K562 (cell line): ENCODE data around the gene MCOLN2. TPM values are rescaled to one million over a fixed set of nuclear protein-coding genes. Genes with fewer than 3 reads are reported as not detected.

ENCODE experiments used
- ATAC-seq: fragments of 200-7000 bp; cut with Tn5 transposase; 3 replicates; pipeline ENCODE4 v1.9.1; 2020; ENCODE audit warnings: moderate library complexity
- BruUV-seq: library from RNA; stranded (reverse); fragments of 400-500 nt; replicated peaks from 2 replicates; lab custom pipeline; 2021; lab: Mats Ljungman, UMichigan
- CTCF ChIA-PET: fragments of 300-600 bp; formaldehyde crosslinking; extraction: SDS; loops from one replicate; lab custom pipeline; 2021; ENCODE audit warnings: low intra/inter-chr PET ratio; lab: Yijun Ruan, JAX
- POLR2A ChIA-PET: fragments of 300-600, 350-650 bp; sonication (Branson Sonifier 250); formaldehyde crosslinking; extraction: SDS; loops from one replicate; lab custom pipeline; 2021; ENCODE audit warnings: antibody characterized with exemption, inconsistent platforms; lab: Yijun Ruan, JAX
- DNase-seq, 4 experiments: peaks; one replicate each; pipeline versions ENCODE4 v3.0.0 to v3.0.0-alpha.2; 2011 to 2018; ENCODE audit warnings: low spot score in 3 of 4, mixed read lengths in 3 of 4; ENCODE audit errors: extremely low read depth in 1 of 4
- FAIRE-seq: peaks from 2 replicates; lab custom pipeline; 2011; peaks lifted over from hg19 to GRCh38; lab: Jason Lieb, UNC
- H2AFZ ChIP-seq: 2 replicates; pipeline ENCODE4 v1.6.0; 2011; ENCODE audit warnings: low read depth, low read length, control low read depth, inconsistent platforms
- H3K27ac ChIP-seq: fragments of 200-600 bp; 3 replicates; pipeline ENCODE4 v1.8.0; 2011; ENCODE audit warnings: low read depth, mild to moderate bottlenecking, control low read depth, inconsistent platforms, low read length, moderate library complexity, mixed read lengths; ENCODE audit errors: extremely low read depth
- H3K27me3 ChIP-seq, 2 experiments: fragments of 300-600 bp in 1 of 2; 2 replicates in 1 of 2; 3 replicates in 1 of 2; pipeline versions ENCODE4 v1.6.0 to v1.8.0; 2011; ENCODE audit warnings: inconsistent platforms in 2 of 2, low read length in 2 of 2, mild to moderate bottlenecking in 1 of 2, mixed read lengths in 1 of 2, moderate library complexity in 1 of 2; ENCODE audit not compliant: control insufficient read depth in 2 of 2, insufficient read depth in 2 of 2
- H3K36me3 ChIP-seq: fragments of 300-600 bp; 3 replicates; pipeline ENCODE4 v1.8.0; 2011; ENCODE audit warnings: mild to moderate bottlenecking, low read length, inconsistent platforms; ENCODE audit not compliant: control insufficient read depth, insufficient read depth
- H3K4me1 ChIP-seq, 2 experiments: fragments of 200-600 bp in 1 of 2; replicated peaks in 1 of 2; 2 replicates in 1 of 2; 3 replicates in 1 of 2; pipeline versions ENCODE4 v1.5.1 to v1.8.0; 2011; ENCODE audit warnings: inconsistent platforms in 2 of 2, low read length in 2 of 2, mild to moderate bottlenecking in 1 of 2, mixed read lengths in 1 of 2, moderate library complexity in 1 of 2; ENCODE audit not compliant: control insufficient read depth in 2 of 2, insufficient read depth in 2 of 2
- H3K4me2 ChIP-seq: 2 replicates; pipeline ENCODE4 v1.6.1; 2011; ENCODE audit warnings: low read length, control low read depth, inconsistent platforms, mixed read lengths; ENCODE audit not compliant: insufficient read depth
- H3K4me3 ChIP-seq: fragments of 200-600 bp; sonication (generic), shearing (Covaris generic); 2 replicates; pipeline ENCODE4 v1.5.1; 2016; ENCODE audit warnings: control low read depth, inconsistent platforms
- H3K79me2 ChIP-seq: fragments of 200-600 bp; 3 replicates; pipeline ENCODE4 v1.8.0; 2011; ENCODE audit warnings: low read length, inconsistent platforms; ENCODE audit not compliant: control insufficient read depth, insufficient read depth
- H3K9ac ChIP-seq, 2 experiments: 2 replicates each; pipeline versions ENCODE4 v1.6.0 to v1.6.1; 2011; ENCODE audit warnings: low read depth in 2 of 2, low read length in 2 of 2, control low read depth in 1 of 2, inconsistent platforms in 1 of 2, mild to moderate bottlenecking in 1 of 2, mixed read lengths in 1 of 2; ENCODE audit not compliant: insufficient read depth in 1 of 2
- H3K9me1 ChIP-seq: one replicate; pipeline ENCODE4 v1.6.0; 2011; ENCODE audit warnings: inconsistent platforms, mild to moderate bottlenecking, low read length, moderate library complexity; ENCODE audit not compliant: control insufficient read depth, insufficient read depth
- H3K9me3 ChIP-seq: replicated peaks from 2 replicates; pipeline ENCODE4 v1.5.1; 2011; ENCODE audit warnings: low read depth, low read length, inconsistent platforms; ENCODE audit not compliant: control insufficient read depth, insufficient read depth
- H4K20me1 ChIP-seq: replicated peaks from 2 replicates; pipeline ENCODE4 v1.6.1; 2011; ENCODE audit warnings: low read length, inconsistent platforms, mixed read lengths; ENCODE audit not compliant: control insufficient read depth, insufficient read depth
- CCAR2 ChIP-seq: fragments of 200-400 bp; formaldehyde crosslinking; IDR thresholded peaks from 2 replicates; pipeline ENCODE4 v1.6.1; 2017; ENCODE audit warnings: mild to moderate bottlenecking, low read depth, low read length
- DMBX1 ChIP-seq: fragments of 250-450 bp; sonication (Bioruptor Pico); IDR thresholded peaks from 2 replicates; pipeline ENCODE4 v1.8.0; 2022; ENCODE audit warnings: inconsistent platforms, mild to moderate bottlenecking, moderate library complexity, borderline replicate concordance
- HSF4 ChIP-seq: fragments of 250-450 bp; sonication (Bioruptor Pico); IDR thresholded peaks from 2 replicates; pipeline ENCODE4 v2.1.2; 2022; ENCODE audit warnings: mild to moderate bottlenecking, moderate library complexity, borderline replicate concordance
- MCM5 ChIP-seq: fragments of 450-650 bp; IDR thresholded peaks from 2 replicates; pipeline ENCODE4 v1.6.1; 2016; ENCODE audit warnings: low read depth
- MYBL2 ChIP-seq, 2 experiments: fragments of 450-650 bp in 1 of 2; sonication (generic) in 1 of 2; formaldehyde crosslinking in 1 of 2; IDR thresholded peaks; 2 replicates each; pipeline versions ENCODE4 v1.6.1 to v1.8.1; 2017 to 2022; ENCODE audit warnings: borderline replicate concordance in 1 of 2, inconsistent platforms in 1 of 2, low read depth in 1 of 2, mild to moderate bottlenecking in 1 of 2, missing genetic modification reagents in 1 of 2, moderate library complexity in 1 of 2
- NR4A1 ChIP-seq, 2 experiments: fragments of 250-450 bp in 1 of 2; fragments of 450-650 bp in 1 of 2; sonication (Bioruptor Pico) in 1 of 2; IDR thresholded peaks; 2 replicates each; pipeline versions ENCODE4 v1.4.0 to v1.6.1; 2016 to 2020; ENCODE audit warnings: mild to moderate bottlenecking in 2 of 2, missing compliant biosample characterization in 1 of 2, missing genetic modification characterization in 1 of 2, moderate library complexity in 1 of 2
- PBX2 ChIP-seq, 2 experiments: IDR thresholded peaks in 1 of 2; conservative IDR thresholded peaks in 1 of 2; 2 replicates each; pipeline ENCODE4 v1.6.1; 2016; ENCODE audit warnings: low read depth in 2 of 2, mild to moderate bottlenecking in 1 of 2, missing compliant biosample characterization in 1 of 2, missing genetic modification characterization in 1 of 2, moderate library complexity in 1 of 2
- PYGO2 ChIP-seq: fragments of 450-650 bp; IDR thresholded peaks from 2 replicates; pipeline ENCODE4 v1.6.1; 2016; ENCODE audit warnings: mild to moderate bottlenecking, missing genetic modification characterization, moderate library complexity, missing compliant biosample characterization
- SAFB ChIP-seq: fragments of 200-400 bp; formaldehyde crosslinking; IDR thresholded peaks from 2 replicates; pipeline ENCODE4 v1.6.1; 2017; ENCODE audit warnings: low read depth, low read length, borderline replicate concordance
- THRB ChIP-seq: fragments of 450-650 bp; formaldehyde crosslinking; conservative IDR thresholded peaks from 2 replicates; pipeline ENCODE4 v1.4.0; 2022; ENCODE audit warnings: mild to moderate bottlenecking, missing genetic modification characterization
- ZNF239 ChIP-seq: fragments of 250-450 bp; sonication (Bioruptor Pico); IDR thresholded peaks from 2 replicates; pipeline ENCODE4 v1.4.0; 2020; ENCODE audit warnings: mild to moderate bottlenecking
- WGBS: fragments of 100-300 bp; shearing (Covaris generic); methylation state at CpG from one replicate; pipeline ENCODE4 v1.1.6; 2016; ENCODE audit warnings: low coverage, mixed read lengths; ENCODE audit not compliant: insufficient coverage; ENCODE audit errors: missing lambda C conversion rate; 5-methylcytosine and 5-hydroxymethylcytosine counted together
- in situ Hi-C: fragments of 300-500 bp; cut with MboI; formaldehyde crosslinking; loops from 4 replicates; pipeline ENCODE4 v1.15.0; 2018; ENCODE audit warnings: inconsistent platforms, mixed read lengths
- intact Hi-C: fragments of 100-400 bp; cut with micrococcal nuclease; formaldehyde crosslinking; loops from 2 replicates; pipeline ENCODE4 v1.14.2; 2022
- polyA plus RNA-seq, 8 experiments: library from polyadenylated mRNA; depleted of rRNA in 4 of 8; stranded (reverse) in 5 of 8; unstranded in 3 of 8; fragments of >200 nt; fragmentation: Nextera tagmentation in 2 of 8; fragmentation: Illumina TruSeq in 1 of 8; extraction: Ambion mirVana in 2 of 8; extraction: Trizol in 1 of 8; gene quantifications; 2 replicates each; pipeline versions ENCODE4 v1.2.1 to v1.2.3, GENCODE V29; 2011 to 2014; ENCODE audit warnings: inconsistent platforms in 1 of 8, missing spikeins in 1 of 8
- total RNA-seq, 7 experiments: library from RNA; depleted of rRNA in 6 of 7; stranded (reverse); fragments of >200 nt in 6 of 7; fragmentation: Illumina TruSeq in 2 of 7; extraction: Trizol in 2 of 7; gene quantifications; 2 replicates each; pipeline versions ENCODE4 v1.2.1 to v1.2.3, GENCODE V29; 2011 to 2021; ENCODE audit warnings: low replicate concordance in 1 of 7
- TF ChIP-seq, protein P1 (sequence below): fragments of 450-650 bp; formaldehyde crosslinking; IDR thresholded peaks from 2 replicates; pipeline ENCODE4 v1.4.0; 2022; ENCODE audit warnings: missing genetic modification characterization

The MCOLN2 gene
- total and polyA plus RNA-seq, 9 of the 15 experiments (the other 6 are each of a cell fraction or from before 2014, with no cell fraction given) = 0.18 TPM; not detected in 8

DNA sequence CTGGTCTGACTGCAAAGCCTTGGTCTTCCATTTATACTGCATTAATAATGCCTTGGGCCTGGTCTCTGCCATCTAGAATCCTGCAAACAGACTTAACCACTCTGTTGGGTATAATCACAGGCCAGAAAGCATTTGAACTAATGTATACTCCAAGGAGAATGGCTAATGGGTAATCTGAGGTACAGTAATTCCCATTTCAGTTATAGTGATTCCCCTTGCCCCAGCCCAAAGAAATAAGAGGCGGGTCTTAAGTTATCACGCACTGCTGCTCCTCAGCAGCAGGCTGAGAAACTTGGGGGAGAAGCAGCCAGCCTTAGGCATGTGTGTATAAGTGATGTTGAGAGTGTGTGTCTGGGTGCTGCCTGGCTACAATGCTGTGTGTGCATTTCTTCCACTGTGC, 106.3 kb downstream of the MCOLN2 start (continued):
- TF ChIP-seq, protein P1, sequence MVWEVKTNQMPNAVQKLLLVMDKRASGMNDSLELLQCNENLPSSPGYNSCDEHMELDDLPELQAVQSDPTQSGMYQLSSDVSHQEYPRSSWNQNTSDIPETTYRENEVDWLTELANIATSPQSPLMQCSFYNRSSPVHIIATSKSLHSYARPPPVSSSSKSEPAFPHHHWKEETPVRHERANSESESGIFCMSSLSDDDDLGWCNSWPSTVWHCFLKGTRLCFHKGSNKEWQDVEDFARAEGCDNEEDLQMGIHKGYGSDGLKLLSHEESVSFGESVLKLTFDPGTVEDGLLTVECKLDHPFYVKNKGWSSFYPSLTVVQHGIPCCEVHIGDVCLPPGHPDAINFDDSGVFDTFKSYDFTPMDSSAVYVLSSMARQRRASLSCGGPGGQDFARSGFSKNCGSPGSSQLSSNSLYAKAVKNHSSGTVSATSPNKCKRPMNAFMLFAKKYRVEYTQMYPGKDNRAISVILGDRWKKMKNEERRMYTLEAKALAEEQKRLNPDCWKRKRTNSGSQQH (CRISPR knock-in tag) = no peak
- TF ChIP-seq PBX2 (CRISPR knock-in tag; IDR thresholded peaks at IDR 0.05; ENCODE audit: low read depth) (no peak), PBX2 (tag; conservative IDR thresholded peaks at IDR 0.05; ENCODE audit: low read depth) (no peak), MYBL2 (IDR thresholded peaks at IDR 0.05; ENCODE audit: low read depth) (no peak), MYBL2 (CRISPR knock-in tag; IDR thresholded peaks at IDR 0.05; ENCODE audit: borderline replicate concordance) (no peak)

GRCh38 chr1:84889437-84889836, 107.5 kb downstream of the MCOLN2 start:
- BruUV-seq = no TSS peak
- Histone ChIP-seq H3K27ac (no peak overlapping the region), H3K4me3 (no peak overlapping the region), H3K36me3 (no peaks in the 10 kb centered on the region), H2AFZ (no peak overlapping the region), H3K4me2 (no peak overlapping the region), H4K20me1 (no peaks in the 10 kb centered on the region), H3K79me2 (no peaks in the 10 kb centered on the region), H3K4me1 (peaks cover 0 to 9% of the 10 kb centered on the region in 2 experiments; a peak in 1 of 5 replicates), H3K9me3 (no peaks in the 10 kb centered on the region), H3K9ac (no peak overlapping the region), H3K9me1 (peaks cover 4% of the 10 kb centered on the region), H3K27me3 (peaks cover 7 to 16% of the 10 kb centered on the region in 2 experiments; a peak in 4 of 5 replicates)
- no peak for DNase-seq
- no peak for FAIRE-seq
- in situ Hi-C loops = no loop called here
- POLR2A ChIA-PET = interaction anchor here (0.6 kb wide), 1 partner anchor 16 kb away, joined by 4 read pairs; no protein-coding TSS in a partner anchor
- ATAC-seq = no peak
- CTCF ChIA-PET = no interaction called here
- WGBS = 0% methylated on average over 4 of the region's 5 CpGs
- intact Hi-C loops = no loop called here
- TF ChIP-seq CCAR2 (no peak), HSF4 (CRISPR knock-in tag) (no peak), NR4A1 (CRISPR knock-in tag; IDR thresholded peaks at IDR 0.05) (no peak), NR4A1 (tag; IDR thresholded peaks at IDR 0.05) (no peak), THRB (CRISPR knock-in tag) (no peak), ZNF239 (CRISPR knock-in tag) (no peak), MCM5 (no peak), DMBX1 (CRISPR knock-in tag) (no peak), PYGO2 (tag) (no peak), SAFB (no peak)
